Trophoblast cell (in vitro differentiated cells and primary cell): ENCODE measurements around the gene PEPD.

ENCODE experiments used
- DNase-seq, 2 donors: peaks; one replicate each; pipeline ENCODE4 v3.0.0-alpha.2; 2016
- H2AFZ ChIP-seq: 2 replicates; pipeline ENCODE4 v1.6.1; 2013; ENCODE audit warnings: low read length, moderate library complexity, mild to moderate bottlenecking; ENCODE audit not compliant: insufficient read depth, poor library complexity
- H2AK5ac ChIP-seq: 2 replicates; pipeline ENCODE4 v1.6.1; 2013; ENCODE audit warnings: mild to moderate bottlenecking, low read length
- H2BK120ac ChIP-seq: 2 replicates; pipeline ENCODE4 v1.6.1; 2013; ENCODE audit warnings: low read length, mild to moderate bottlenecking, moderate library complexity; ENCODE audit not compliant: insufficient read depth, poor library complexity
- H2BK12ac ChIP-seq: 2 replicates; pipeline ENCODE4 v1.6.1; 2013; ENCODE audit warnings: mild to moderate bottlenecking, low read length, moderate library complexity
- H2BK5ac ChIP-seq: 2 replicates; pipeline ENCODE4 v1.6.1; 2013; ENCODE audit warnings: low read length, low read depth, moderate library complexity, mild to moderate bottlenecking; ENCODE audit not compliant: poor library complexity
- H3K14ac ChIP-seq: 2 replicates; pipeline ENCODE4 v1.6.1; 2013; ENCODE audit warnings: mild to moderate bottlenecking, low read length
- H3K18ac ChIP-seq: 2 replicates; pipeline ENCODE4 v1.6.1; 2013; ENCODE audit warnings: mild to moderate bottlenecking, low read length
- H3K23ac ChIP-seq: 2 replicates; pipeline ENCODE4 v1.6.1; 2013; ENCODE audit warnings: low read length
- H3K27ac ChIP-seq: 2 replicates; pipeline ENCODE4 v1.5.1; 2013; ENCODE audit warnings: low read depth, mild to moderate bottlenecking, inconsistent platforms, low read length, moderate library complexity
- H3K27me3 ChIP-seq: 2 replicates; pipeline ENCODE4 v1.6.1; 2013; ENCODE audit warnings: inconsistent platforms, mild to moderate bottlenecking, low read length, moderate library complexity; ENCODE audit not compliant: insufficient read depth
- H3K36me3 ChIP-seq, 2 experiments: 1 replicate in 1 of 2; 2 replicates in 1 of 2; pipeline ENCODE4 v1.6.1; 2013; ENCODE audit warnings: low read length in 2 of 2, mild to moderate bottlenecking in 2 of 2, moderate library complexity in 1 of 2; ENCODE audit not compliant: insufficient read depth in 2 of 2, control insufficient read depth in 1 of 2
- H3K4ac ChIP-seq: 2 replicates; pipeline ENCODE4 v1.6.1; 2013; ENCODE audit warnings: low read depth, mild to moderate bottlenecking, low read length, moderate library complexity
- H3K4me1 ChIP-seq, 2 experiments: 1 replicate in 1 of 2; 2 replicates in 1 of 2; pipeline ENCODE4 v1.6.1; 2013; ENCODE audit warnings: low read length in 2 of 2, mild to moderate bottlenecking in 2 of 2, moderate library complexity in 1 of 2; ENCODE audit not compliant: insufficient read depth in 2 of 2, control insufficient read depth in 1 of 2
- H3K4me2 ChIP-seq: 2 replicates; pipeline ENCODE4 v1.6.1; 2013; ENCODE audit warnings: inconsistent platforms, mild to moderate bottlenecking, low read length, moderate library complexity
- H3K4me3 ChIP-seq: 2 replicates; pipeline ENCODE4 v1.5.1; 2013; ENCODE audit warnings: mild to moderate bottlenecking, low read depth, low read length, inconsistent platforms
- H3K79me1 ChIP-seq: one replicate; pipeline ENCODE4 v1.6.1; 2013; ENCODE audit warnings: low read length
- H3K79me2 ChIP-seq: 2 replicates; pipeline ENCODE4 v1.6.1; 2013; ENCODE audit warnings: low read length, mild to moderate bottlenecking; ENCODE audit not compliant: control insufficient read depth, insufficient read depth, poor library complexity
- H3K9ac ChIP-seq: 2 replicates; pipeline ENCODE4 v1.6.1; 2013; ENCODE audit warnings: mild to moderate bottlenecking, low read length
- H3K9me3 ChIP-seq: 2 replicates; pipeline ENCODE4 v1.6.1; 2013; ENCODE audit warnings: low read depth, mild to moderate bottlenecking, control low read depth, inconsistent platforms, low read length; ENCODE audit not compliant: insufficient read depth
- H4K12ac ChIP-seq: 2 replicates; pipeline ENCODE4 v1.6.1; 2013; ENCODE audit warnings: low read depth, mild to moderate bottlenecking, low read length, moderate library complexity
- H4K8ac ChIP-seq: 2 replicates; pipeline ENCODE4 v1.6.1; 2013; ENCODE audit warnings: low read depth, mild to moderate bottlenecking, low read length, moderate library complexity
- H4K91ac ChIP-seq: one replicate; pipeline ENCODE4 v1.6.1; 2013; ENCODE audit warnings: low read depth, mild to moderate bottlenecking, low read length, moderate library complexity
- WGBS: extraction: QIAGEN DNeasy Blood & Tissue Kit; methylation state at CpG from one replicate; pipeline ENCODE4 v1.1.7; 2013; ENCODE audit warnings: missing lambda C conversion rate; ENCODE audit not compliant: insufficient read length, insufficient coverage; ENCODE audit errors: extremely low coverage; 5-methylcytosine and 5-hydroxymethylcytosine counted together

The PEPD gene

GRCh38 chr19:33503030-33503429 is 18.6 kb downstream of the PEPD start:
- no CpG with 5 or more reads among the region's 6 CpGs for WGBS
- H2BK120ac ChIP-seq = no peak overlapping the region
- peaks cover 4% of the 10 kb centered on the region for H3K9me3 ChIP-seq
- no peak overlapping the region for H4K8ac ChIP-seq
- H3K27ac ChIP-seq = no peak overlapping the region
- DNase-seq = no peak
- no peaks in the 10 kb centered on the region for H3K79me1 ChIP-seq
- H3K4ac ChIP-seq = no peak overlapping the region
- H3K14ac ChIP-seq = no peak overlapping the region
- H3K4me1 ChIP-seq = peaks cover 14% of the 10 kb centered on the region in 2 experiments
- no peak overlapping the region for H3K4me2 ChIP-seq
- no peak overlapping the region for H2BK5ac ChIP-seq
- H2BK12ac ChIP-seq = no peak overlapping the region
- no peak overlapping the region for H2AK5ac ChIP-seq
- no peak overlapping the region for H3K9ac ChIP-seq
- no peak overlapping the region for H3K4me3 ChIP-seq
- H3K18ac ChIP-seq = no peak overlapping the region
- no peaks in the 10 kb centered on the region for H3K79me2 ChIP-seq
- no peaks in the 10 kb centered on the region for H3K27me3 ChIP-seq
- no peak overlapping the region for H4K12ac ChIP-seq
- H3K23ac ChIP-seq = no peak overlapping the region
- H2AFZ ChIP-seq = no peak overlapping the region
- H4K91ac ChIP-seq = no peak overlapping the region
- H3K36me3 ChIP-seq = peaks cover 7 to 13% of the 10 kb centered on the region in 2 experiments

- peaks cover 7 to 15% of the 10 kb centered on the region in 2 experiments for H3K36me3 ChIP-seq
- no peak overlapping the region for H2AFZ ChIP-seq
- no peak overlapping the region for H2BK5ac ChIP-seq
- H3K23ac ChIP-seq = no peak overlapping the region
- H3K14ac ChIP-seq = no peak overlapping the region
- H3K18ac ChIP-seq = no peak overlapping the region
- WGBS = no CpG with 5 or more reads among the region's 4 CpGs
- no peak overlapping the region for H4K8ac ChIP-seq
- no peaks in the 10 kb centered on the region for H3K27me3 ChIP-seq
- no peak overlapping the region for H3K4me2 ChIP-seq
- H4K12ac ChIP-seq = no peak overlapping the region
- H3K9me3 ChIP-seq = peaks cover 4% of the 10 kb centered on the region
- H4K91ac ChIP-seq = no peak overlapping the region
- no peak overlapping the region for H2BK120ac ChIP-seq
- DNase-seq = no peak
- no peaks in the 10 kb centered on the region for H3K79me1 ChIP-seq
- no peak overlapping the region for H2BK12ac ChIP-seq
- no peak overlapping the region for H3K4me3 ChIP-seq
- H3K9ac ChIP-seq = no peak overlapping the region
- no peaks in the 10 kb centered on the region for H3K79me2 ChIP-seq
- H3K4me1 ChIP-seq = peaks cover 9% of the 10 kb centered on the region in 2 experiments
- no peak overlapping the region for H3K27ac ChIP-seq
- no peak overlapping the region for H2AK5ac ChIP-seq
- no peak overlapping the region for H3K4ac ChIP-seq
These were observed 19.1 kb downstream of the PEPD start for GRCh38 chr19:33502521-33502920.

- peaks cover 2% of the 10 kb centered on the region in 2 experiments for H3K4me1 ChIP-seq
- H2AK5ac ChIP-seq = no peak overlapping the region
- H2BK120ac ChIP-seq = no peak overlapping the region
- H4K91ac ChIP-seq = no peak overlapping the region
- no peak overlapping the region for H3K4ac ChIP-seq
- no peak overlapping the region for H3K27ac ChIP-seq
- H3K23ac ChIP-seq = no peak overlapping the region
- peaks cover 7 to 16% of the 10 kb centered on the region in 2 experiments for H3K36me3 ChIP-seq
- H3K9ac ChIP-seq = no peak overlapping the region
- peaks cover 4% of the 10 kb centered on the region for H3K9me3 ChIP-seq
- no peak overlapping the region for H4K8ac ChIP-seq
- WGBS = no CpG with 5 or more reads among the region's 8 CpGs
- no peak overlapping the region for H3K18ac ChIP-seq
- H2BK12ac ChIP-seq = no peak overlapping the region
- H3K14ac ChIP-seq = no peak overlapping the region
- H3K79me2 ChIP-seq = no peaks in the 10 kb centered on the region
- H2AFZ ChIP-seq = no peak overlapping the region
- no peaks in the 10 kb centered on the region for H3K79me1 ChIP-seq
- H3K4me2 ChIP-seq = no peak overlapping the region
- no peak overlapping the region for H4K12ac ChIP-seq
- H3K4me3 ChIP-seq = no peak overlapping the region
- DNase-seq = no peak
- no peaks in the 10 kb centered on the region for H3K27me3 ChIP-seq
- H2BK5ac ChIP-seq = no peak overlapping the region
These were observed 19.8 kb downstream of the PEPD start for GRCh38 chr19:33501693-33502356.

GRCh38 chr19:33500991-33501390 is 20.6 kb downstream of the PEPD start:
- Histone ChIP-seq H3K9me3 (peaks cover under 1% of the 10 kb centered on the region), H2BK12ac (no peak overlapping the region), H3K23ac (no peak overlapping the region), H2BK5ac (no peak overlapping the region), H3K4me2 (no peak overlapping the region), H3K79me1 (no peaks in the 10 kb centered on the region), H3K4me3 (no peak overlapping the region), H3K9ac (no peak overlapping the region), H4K12ac (no peak overlapping the region), H3K14ac (no peak overlapping the region), H2AFZ (no peak overlapping the region), H3K18ac (no peak overlapping the region), H2BK120ac (no peak overlapping the region), H2AK5ac (no peak overlapping the region), H4K8ac (no peak overlapping the region), H3K79me2 (no peaks in the 10 kb centered on the region), H4K91ac (no peak overlapping the region), H3K36me3 (peaks cover 7 to 16% of the 10 kb centered on the region in 2 experiments), H3K27me3 (no peaks in the 10 kb centered on the region), H3K4me1 (no peaks in the 10 kb centered on the region), H3K4ac (no peak overlapping the region), H3K27ac (no peak overlapping the region)
- WGBS = no CpG with 5 or more reads among the region's 8 CpGs
- no peak for DNase-seq
